H1 (cell line): ENCODE data around the gene FJX1. TPM values are rescaled to one million over a fixed set of nuclear protein-coding genes. Genes with fewer than 3 reads are reported as not detected.

Source experiments
- CTCF ChIA-PET: fragments of 300-600 bp; sonication (Branson Sonifier 250); formaldehyde crosslinking; loops from one replicate; lab custom pipeline; 2021; ENCODE audit not compliant: partially characterized antibody; lab: Charles Lee
- POLR2A ChIA-PET: fragments of 300-600 bp; sonication (Branson Sonifier 250); formaldehyde crosslinking; loops from one replicate; lab custom pipeline; 2021; ENCODE audit warnings: inconsistent platforms; ENCODE audit not compliant: partially characterized antibody; lab: Charles Lee
- DNase-seq, 2 experiments: peaks; one replicate each; pipeline versions ENCODE4 v3.0.0 to v3.0.0-alpha.2; 2010 to 2022; ENCODE audit warnings: low spot score in 2 of 2, low read depth in 1 of 2, mixed read lengths in 1 of 2
- FAIRE-seq: peaks from 2 replicates; lab custom pipeline; 2011; peaks lifted over from hg19 to GRCh38; lab: Jason Lieb, UNC
- H2AFZ ChIP-seq: 2 replicates; pipeline ENCODE4 v1.8.1; 2012; ENCODE audit warnings: low read length, inconsistent platforms
- H2AK5ac ChIP-seq: 2 replicates; pipeline ENCODE4 v1.6.1; 2013; ENCODE audit warnings: low read depth, low read length
- H2BK120ac ChIP-seq: replicated peaks from 2 replicates; pipeline ENCODE3; 2013; ENCODE audit warnings: low read depth, low read length, inconsistent platforms
- H2BK12ac ChIP-seq: 2 replicates; pipeline ENCODE4 v1.6.1; 2013; ENCODE audit warnings: low read depth, low read length
- H2BK15ac ChIP-seq: 2 replicates; pipeline ENCODE4 v1.6.1; 2013; ENCODE audit warnings: low read length
- H2BK20ac ChIP-seq: 2 replicates; pipeline ENCODE4 v1.6.1; 2013; ENCODE audit warnings: low read length
- H2BK5ac ChIP-seq: 2 replicates; pipeline ENCODE4 v1.6.1; 2013; ENCODE audit warnings: low read depth, low read length
- H3K14ac ChIP-seq: 2 replicates; pipeline ENCODE4 v1.6.1; 2013; ENCODE audit warnings: inconsistent platforms; ENCODE audit not compliant: insufficient read length
- H3K18ac ChIP-seq: 2 replicates; pipeline ENCODE4 v1.6.1; 2013; ENCODE audit warnings: low read length; ENCODE audit errors: extremely low read depth
- H3K23ac ChIP-seq: 2 replicates; pipeline ENCODE4 v1.6.1; 2013; ENCODE audit warnings: inconsistent platforms; ENCODE audit not compliant: insufficient read length
- H3K23me2 ChIP-seq: 2 replicates; pipeline ENCODE4 v1.6.1; 2013; ENCODE audit warnings: low read depth, low read length
- H3K27ac ChIP-seq: 2 replicates; pipeline ENCODE4 v1.6.1; 2011; ENCODE audit warnings: low read depth, low read length, inconsistent platforms
- H3K27me3 ChIP-seq, 4 experiments: replicated peaks in 1 of 4; 1 replicate in 1 of 4; 2 replicates in 3 of 4; pipeline versions ENCODE4 v1.6.1 to v1.8.1; 2011 to 2013; ENCODE audit warnings: low read length in 3 of 4, mild to moderate bottlenecking in 3 of 4, inconsistent platforms in 2 of 4, mixed read lengths in 2 of 4, moderate library complexity in 1 of 4; ENCODE audit not compliant: control insufficient read depth in 3 of 4, insufficient read depth in 3 of 4; ENCODE audit errors: extremely low read depth in 1 of 4
- H3K36me3 ChIP-seq, 4 experiments: 2 replicates each; pipeline versions ENCODE4 v1.6.1 to v1.8.1; 2011 to 2013; ENCODE audit warnings: mild to moderate bottlenecking in 4 of 4, low read length in 3 of 4, moderate library complexity in 2 of 4, control low read depth in 1 of 4, inconsistent platforms in 1 of 4; ENCODE audit not compliant: insufficient read depth in 4 of 4, control insufficient read depth in 2 of 4
- H3K4ac ChIP-seq: replicated peaks from 2 replicates; pipeline ENCODE3; 2013; ENCODE audit warnings: low read length, low read depth, mixed read lengths, inconsistent platforms; ENCODE audit not compliant: insufficient read length
- H3K4me1 ChIP-seq, 4 experiments: replicated peaks in 1 of 4; 1 replicate in 1 of 4; 2 replicates in 3 of 4; pipeline versions ENCODE4 v1.6.1 to v1.8.1; 2011 to 2013; ENCODE audit warnings: low read length in 3 of 4, inconsistent platforms in 2 of 4, mixed read lengths in 1 of 4; ENCODE audit not compliant: insufficient read depth in 4 of 4, control insufficient read depth in 3 of 4
- H3K4me2 ChIP-seq, 2 experiments: 2 replicates each; pipeline versions ENCODE4 v1.6.1 to v1.8.1; 2011 to 2013; ENCODE audit warnings: low read depth in 2 of 2, low read length in 2 of 2, control low read depth in 1 of 2, inconsistent platforms in 1 of 2, mild to moderate bottlenecking in 1 of 2; ENCODE audit not compliant: insufficient read depth in 1 of 2
- H3K4me3 ChIP-seq, 4 experiments: fragments of 200-600, 300-600 bp in 1 of 4; sonication (generic), shearing (Covaris generic), sonication (Bioruptor Twin) in 1 of 4; 2 replicates each; pipeline versions ENCODE4 v1.5.1 to v1.8.1; 2011 to 2016; ENCODE audit warnings: low read length in 4 of 4, low read depth in 3 of 4, control low read depth in 2 of 4, inconsistent platforms in 2 of 4, mild to moderate bottlenecking in 2 of 4, mixed read lengths in 1 of 4, moderate library complexity in 1 of 4; ENCODE audit not compliant: insufficient read depth in 2 of 4; ENCODE audit errors: extremely low read depth in 1 of 4
- H3K56ac ChIP-seq: replicated peaks from 2 replicates; pipeline ENCODE3; 2013; ENCODE audit warnings: low read depth, mild to moderate bottlenecking, mixed read lengths, low read length, inconsistent platforms; ENCODE audit not compliant: insufficient read length
- H3K79me1 ChIP-seq: 2 replicates; pipeline ENCODE4 v1.6.1; 2013; ENCODE audit warnings: low read depth, low read length, control low read depth
- H3K79me2 ChIP-seq, 2 experiments: 2 replicates each; pipeline versions ENCODE4 v1.6.1 to v1.8.1; 2012 to 2013; ENCODE audit warnings: low read length in 2 of 2, mild to moderate bottlenecking in 2 of 2, inconsistent platforms in 1 of 2; ENCODE audit not compliant: insufficient read depth in 2 of 2, control insufficient read depth in 1 of 2
- H3K9ac ChIP-seq, 4 experiments: replicated peaks in 1 of 4; 1 replicate in 1 of 4; 2 replicates in 3 of 4; pipeline versions ENCODE4 v1.6.1 to v1.8.1; 2011 to 2013; ENCODE audit warnings: low read depth in 3 of 4, low read length in 3 of 4, control low read depth in 2 of 4, mild to moderate bottlenecking in 2 of 4, moderate library complexity in 2 of 4, inconsistent platforms in 1 of 4; ENCODE audit errors: extremely low read depth in 1 of 4
- H3K9me3 ChIP-seq, 2 experiments: 2 replicates each; pipeline versions ENCODE4 v1.6.1 to v1.8.1; 2012 to 2013; ENCODE audit warnings: mild to moderate bottlenecking in 2 of 2, moderate library complexity in 2 of 2, control low read depth in 1 of 2, inconsistent platforms in 1 of 2, low read depth in 1 of 2, low read length in 1 of 2, mixed read lengths in 1 of 2; ENCODE audit not compliant: insufficient read depth in 2 of 2
- H4K20me1 ChIP-seq, 2 experiments: replicated peaks in 1 of 2; 2 replicates each; pipeline versions ENCODE3 to v1.8.1; 2011 to 2013; ENCODE audit warnings: inconsistent platforms in 2 of 2, low read length in 2 of 2, mild to moderate bottlenecking in 1 of 2; ENCODE audit not compliant: insufficient read depth in 2 of 2, control insufficient read depth in 1 of 2
- H4K5ac ChIP-seq: 2 replicates; pipeline ENCODE4 v1.6.1; 2013; ENCODE audit warnings: low read length, low read depth, mixed read lengths, inconsistent platforms; ENCODE audit not compliant: insufficient read length
- H4K8ac ChIP-seq: 2 replicates; pipeline ENCODE4 v1.8.0; 2013; ENCODE audit warnings: mild to moderate bottlenecking, moderate library complexity, low read length, inconsistent platforms; ENCODE audit not compliant: insufficient read depth; ENCODE audit errors: extremely low read depth
- H4K91ac ChIP-seq: replicated peaks from 2 replicates; pipeline ENCODE3; 2013; ENCODE audit warnings: low read length, mixed read lengths, inconsistent platforms; ENCODE audit not compliant: insufficient read length
- CEBPB ChIP-seq: IDR thresholded peaks from 2 replicates; pipeline ENCODE4 v1.6.1; 2012; ENCODE audit warnings: low read depth, low read length
- SUZ12 ChIP-seq: fragments of 200-600 bp; sonication (generic); IDR thresholded peaks from 2 replicates; pipeline ENCODE4 v1.6.1; 2012; ENCODE audit warnings: mild to moderate bottlenecking, inconsistent platforms, low read length, moderate library complexity, mixed read lengths
- WGBS, 2 experiments: shearing (Covaris generic) in 1 of 2; methylation state at CpG; one replicate each; pipeline versions ENCODE4 v1.1.6 to v1.1.7; 2013 to 2015; ENCODE audit warnings: low lambda C conversion rate in 2 of 2, mixed read lengths in 2 of 2, inconsistent platforms in 1 of 2, low coverage in 1 of 2, missing lambda C conversion rate in 1 of 2; ENCODE audit not compliant: insufficient replicate concordance in 2 of 2, insufficient coverage in 1 of 2, insufficient read length in 1 of 2; ENCODE audit errors: extremely low coverage in 1 of 2, missing lambda C conversion rate in 1 of 2; 5-methylcytosine and 5-hydroxymethylcytosine counted together
- polyA plus RNA-seq, 7 experiments: library from polyadenylated mRNA; depleted of rRNA in 3 of 7; stranded (reverse) in 5 of 7; unstranded in 2 of 7; fragments of >200 nt in 5 of 7; fragments of 200-250 nt in 2 of 7; gene quantifications; 1 replicate in 5 of 7; 2 replicates in 1 of 7; 4 replicates in 1 of 7; pipeline versions ENCODE4 v1.2.1 to v1.2.3, GENCODE V29; 2011 to 2013; ENCODE audit warnings: missing spikeins in 2 of 7, mixed read lengths in 2 of 7
- total RNA-seq: library from RNA; stranded (reverse); fragmentation: NEBNext Ultra II Directional; extraction: Animal tissue kit (Norgen Biotek cat#: 25700); gene quantifications from 2 replicates; pipeline ENCODE4 v1.2.1, GENCODE V29; 2021

Gene FJX1
- total and polyA plus RNA-seq, 2 of the 8 experiments (the other 6 are each of a cell fraction or from before 2014, with no cell fraction given) = 6.3 to 13.3 TPM

DNA sequence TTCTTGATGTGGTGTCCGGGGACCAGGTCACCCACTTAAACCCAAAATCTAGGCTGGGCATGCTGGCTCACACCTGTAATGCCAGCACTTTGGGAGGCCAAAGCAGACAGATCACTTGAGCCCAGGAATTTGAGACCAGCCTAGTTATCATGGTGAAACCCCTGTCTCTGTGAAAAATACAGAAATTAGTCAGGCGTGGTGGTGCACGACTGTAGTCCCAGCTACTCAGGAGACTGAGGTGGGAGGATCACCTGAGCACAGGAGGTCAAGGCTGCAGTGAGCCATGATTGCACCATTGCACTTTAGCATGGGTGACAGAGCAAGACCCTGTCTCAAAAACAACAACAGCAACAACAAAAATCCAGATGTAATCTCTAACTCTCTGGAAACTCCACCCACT is 30.3 kb upstream of the FJX1 start:
- POLR2A ChIA-PET = no interaction called here
- H3K79me1 ChIP-seq = no peaks in the 10 kb centered on the region
- no peaks in the 10 kb centered on the region for H4K20me1 ChIP-seq
- H4K5ac ChIP-seq = no peak overlapping the region
- no peaks in the 10 kb centered on the region for H3K4me1 ChIP-seq
- no peaks in the 10 kb centered on the region for H3K27me3 ChIP-seq
- no peaks in the 10 kb centered on the region for H3K36me3 ChIP-seq
- H3K79me2 ChIP-seq = no peaks in the 10 kb centered on the region
- no peak overlapping the region for H2BK5ac ChIP-seq
- no peaks in the 10 kb centered on the region for H3K23me2 ChIP-seq
- no peak overlapping the region for H3K18ac ChIP-seq
- CTCF ChIA-PET = no interaction called here
- FAIRE-seq (no peak), DNase-seq (no peak)
- no peak overlapping the region for H4K8ac ChIP-seq
- H4K91ac ChIP-seq = no peak overlapping the region
- H3K4ac ChIP-seq = no peak overlapping the region
- H3K4me3 ChIP-seq = no peak overlapping the region
- H2AFZ ChIP-seq = no peak overlapping the region
- no peak overlapping the region for H2BK20ac ChIP-seq
- no peak overlapping the region for H2BK15ac ChIP-seq
- H3K9me3 ChIP-seq = no peaks in the 10 kb centered on the region
- WGBS, 2 experiments = 82% methylated on average over 3 of the region's 3 CpGs; no CpG with 5 or more reads in 1 of the 2 experiments
- H3K9ac ChIP-seq = no peak overlapping the region
- H3K27ac ChIP-seq = no peak overlapping the region
- H3K23ac ChIP-seq = no peak overlapping the region
- no peak overlapping the region for H3K56ac ChIP-seq
- H3K4me2 ChIP-seq = no peak overlapping the region
- no peak overlapping the region for H2BK12ac ChIP-seq
- H2AK5ac ChIP-seq = no peak overlapping the region
- H2BK120ac ChIP-seq = no peak overlapping the region
- no peak overlapping the region for H3K14ac ChIP-seq
- no peak for TF ChIP-seq SUZ12
- TF ChIP-seq CEBPB = no peak
